Neural crest cell (in vitro differentiated cells): ENCODE results near the gene GGTLC2. TPM values are rescaled to one million over a fixed set of nuclear protein-coding genes. Genes with fewer than 3 reads are reported as not detected.
A peak's percentile ranks its signal among the peaks of the same experiment; 100 is the strongest.
"Not testable (repeated sequence)": the region's sequence is repeated elsewhere in the genome, so short reads cannot be mapped to it uniquely, and the experiment has no call there.

Experiments
- DNase-seq: peaks from one replicate; pipeline ENCODE4 v3.0.0; 2021; ENCODE audit warnings: low read depth, mixed read lengths, low spot score
- H3K27ac Mint-ChIP-seq: one replicate; pipeline ENCODE4 v1.8.0; 2021; ENCODE audit warnings: mild to moderate bottlenecking, mixed read lengths; ENCODE audit not compliant: unreplicated experiment
- H3K27me3 Mint-ChIP-seq: 2 replicates; pipeline ENCODE4 v1.8.0; 2021; ENCODE audit warnings: low read depth, mild to moderate bottlenecking, mixed read lengths
- H3K36me3 Mint-ChIP-seq: 2 replicates; pipeline ENCODE4 v1.8.0; 2021; ENCODE audit warnings: low read depth, mild to moderate bottlenecking, mixed read lengths
- H3K4me1 Mint-ChIP-seq: 2 replicates; pipeline ENCODE4 v1.8.0; 2021; ENCODE audit warnings: mixed read lengths
- H3K4me3 Mint-ChIP-seq: one replicate; pipeline ENCODE4 v1.8.0; 2021; ENCODE audit warnings: mild to moderate bottlenecking, mixed read lengths
- H3K9me3 Mint-ChIP-seq: 2 replicates; pipeline ENCODE4 v1.8.0; 2021; ENCODE audit warnings: mixed read lengths
- total RNA-seq: library from RNA; stranded (reverse); gene quantifications from 2 replicates; pipeline ENCODE4 v1.2.1, GENCODE V29; 2021
- TF ChIP-seq, protein P1 (sequence below): fragments of 200-600 bp; sonication (generic); conservative IDR thresholded peaks from 2 replicates; pipeline ENCODE4 v1.5.0; 2021; ENCODE audit warnings: antibody characterized with exemption, mild to moderate bottlenecking

GGTLC2 gene
- total RNA-seq, 1 donor from 2014 or later = not detected

DNA sequence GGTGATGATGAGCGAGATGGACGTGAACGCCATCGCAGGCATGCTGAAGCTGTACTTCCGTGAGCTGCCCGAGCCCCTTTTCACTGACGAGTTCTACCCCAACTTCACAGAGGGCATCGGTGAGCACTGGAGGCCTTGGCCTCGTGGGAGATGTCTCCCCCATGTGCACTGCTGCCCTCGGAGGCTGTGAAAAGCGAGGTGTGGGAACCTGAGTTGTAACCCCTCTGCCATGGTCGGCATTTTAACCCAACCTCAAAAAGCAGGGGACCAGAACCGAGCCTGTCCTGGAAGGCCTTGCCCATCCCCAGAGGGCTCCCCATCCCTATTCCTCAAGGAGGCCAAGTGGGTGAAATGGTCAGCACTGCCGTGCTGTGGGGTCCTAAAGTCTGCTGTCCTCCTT lies 10.9 kb upstream of the GGTLC2 start:
- not testable (repeated sequence) for H3K9me3 Mint-ChIP-seq, H3K27me3 Mint-ChIP-seq, DNase-seq, H3K4me1 Mint-ChIP-seq, H3K27ac Mint-ChIP-seq, H3K36me3 Mint-ChIP-seq, H3K4me3 Mint-ChIP-seq

DNA sequence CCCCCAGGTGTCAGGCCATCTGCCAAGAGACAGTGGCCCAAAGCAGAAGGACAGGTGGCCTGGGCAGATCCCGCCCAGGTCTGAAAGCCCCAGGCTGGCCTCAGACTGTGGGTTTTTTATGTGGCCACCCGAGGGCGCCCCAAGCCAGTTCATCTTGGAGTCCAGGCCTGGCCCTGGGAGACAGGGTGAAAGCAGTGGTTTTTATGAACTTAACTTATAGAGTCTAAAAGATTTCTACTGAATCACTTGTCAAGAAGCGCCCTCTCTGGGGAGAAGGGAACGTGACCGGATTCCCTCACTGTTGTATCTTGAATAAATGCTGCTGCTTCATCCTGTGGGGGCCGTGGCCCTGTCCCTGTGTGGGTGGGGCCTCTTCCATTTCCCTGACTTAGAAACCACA lies 8.2 kb upstream of the GGTLC2 start:
- not testable (repeated sequence) for H3K36me3 Mint-ChIP-seq, H3K27me3 Mint-ChIP-seq, DNase-seq, H3K4me3 Mint-ChIP-seq, H3K27ac Mint-ChIP-seq, H3K4me1 Mint-ChIP-seq, H3K9me3 Mint-ChIP-seq
- TF ChIP-seq, protein P1, sequence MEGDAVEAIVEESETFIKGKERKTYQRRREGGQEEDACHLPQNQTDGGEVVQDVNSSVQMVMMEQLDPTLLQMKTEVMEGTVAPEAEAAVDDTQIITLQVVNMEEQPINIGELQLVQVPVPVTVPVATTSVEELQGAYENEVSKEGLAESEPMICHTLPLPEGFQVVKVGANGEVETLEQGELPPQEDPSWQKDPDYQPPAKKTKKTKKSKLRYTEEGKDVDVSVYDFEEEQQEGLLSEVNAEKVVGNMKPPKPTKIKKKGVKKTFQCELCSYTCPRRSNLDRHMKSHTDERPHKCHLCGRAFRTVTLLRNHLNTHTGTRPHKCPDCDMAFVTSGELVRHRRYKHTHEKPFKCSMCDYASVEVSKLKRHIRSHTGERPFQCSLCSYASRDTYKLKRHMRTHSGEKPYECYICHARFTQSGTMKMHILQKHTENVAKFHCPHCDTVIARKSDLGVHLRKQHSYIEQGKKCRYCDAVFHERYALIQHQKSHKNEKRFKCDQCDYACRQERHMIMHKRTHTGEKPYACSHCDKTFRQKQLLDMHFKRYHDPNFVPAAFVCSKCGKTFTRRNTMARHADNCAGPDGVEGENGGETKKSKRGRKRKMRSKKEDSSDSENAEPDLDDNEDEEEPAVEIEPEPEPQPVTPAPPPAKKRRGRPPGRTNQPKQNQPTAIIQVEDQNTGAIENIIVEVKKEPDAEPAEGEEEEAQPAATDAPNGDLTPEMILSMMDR = peak; percentile 25

DNA sequence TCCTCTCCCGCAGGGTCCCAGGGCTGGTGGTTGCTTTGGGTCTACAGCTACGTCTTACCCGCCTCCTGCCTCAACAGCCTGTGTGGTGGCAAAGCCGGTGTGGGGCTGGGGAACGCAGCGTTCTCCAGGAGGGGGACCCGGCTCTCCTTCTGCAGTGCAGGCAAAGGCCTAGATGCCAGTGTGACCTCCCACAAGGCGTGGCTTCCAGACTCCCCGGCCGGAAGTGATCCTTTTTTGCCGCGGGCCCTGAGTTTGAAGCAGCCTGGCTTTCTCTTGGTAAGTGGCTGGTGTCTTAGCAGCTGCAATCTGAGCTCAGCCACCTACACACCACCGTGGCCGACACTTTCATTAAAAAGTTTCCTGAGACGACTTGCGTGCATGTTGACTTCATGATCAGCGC lies 6.1 kb upstream of the GGTLC2 start:
- H3K4me3 Mint-ChIP-seq, H3K36me3 Mint-ChIP-seq, H3K27me3 Mint-ChIP-seq, H3K4me1 Mint-ChIP-seq, H3K27ac Mint-ChIP-seq, H3K9me3 Mint-ChIP-seq, DNase-seq: not testable (repeated sequence)

DNA sequence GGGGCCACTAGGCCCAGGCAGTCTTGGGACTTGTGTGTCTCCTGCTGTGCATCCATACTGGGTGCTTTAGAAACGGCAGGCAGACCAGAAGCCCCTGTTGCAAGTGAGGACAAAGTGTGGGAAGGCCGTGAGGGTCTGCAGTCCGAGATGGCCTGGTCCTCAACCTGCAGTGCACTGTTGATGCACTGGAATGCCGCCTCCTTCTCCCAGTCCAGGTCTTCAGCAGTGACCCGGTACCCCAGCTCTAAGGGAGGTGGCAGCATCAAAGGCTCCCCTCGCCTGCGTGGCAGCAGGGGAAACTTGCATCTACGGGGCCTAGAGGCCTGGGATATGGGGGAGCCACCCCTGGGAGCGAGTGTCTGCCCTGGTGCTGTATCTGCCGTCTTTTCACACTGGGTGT lies 2.2 kb upstream of the GGTLC2 start:
- not testable (repeated sequence) for H3K4me3 Mint-ChIP-seq, H3K9me3 Mint-ChIP-seq, H3K4me1 Mint-ChIP-seq, DNase-seq, H3K27ac Mint-ChIP-seq, H3K27me3 Mint-ChIP-seq, H3K36me3 Mint-ChIP-seq

DNA sequence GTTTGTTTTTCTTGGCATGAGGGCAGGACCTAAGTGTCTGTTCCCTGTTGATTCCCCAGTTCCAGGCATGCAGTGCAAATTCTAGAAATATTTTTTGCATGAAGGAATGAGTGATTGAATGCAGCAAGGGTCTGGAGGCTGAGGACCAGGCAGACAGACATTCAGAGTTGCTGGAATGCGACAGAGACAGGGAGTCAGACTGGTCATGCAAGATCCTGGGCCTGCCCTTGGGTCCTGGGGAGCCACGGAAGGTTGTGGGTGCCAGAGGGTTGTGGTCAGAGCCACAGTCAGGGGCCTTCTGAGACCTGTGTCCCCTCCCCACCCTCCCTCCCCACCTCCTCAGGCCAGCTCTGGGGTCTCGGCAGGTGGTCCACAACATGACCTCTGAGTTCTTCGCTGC lies 1.6 kb downstream of the GGTLC2 start:
- DNase-seq, H3K4me1 Mint-ChIP-seq, H3K36me3 Mint-ChIP-seq, H3K4me3 Mint-ChIP-seq, H3K27me3 Mint-ChIP-seq, H3K27ac Mint-ChIP-seq, H3K9me3 Mint-ChIP-seq: not testable (repeated sequence)

DNA sequence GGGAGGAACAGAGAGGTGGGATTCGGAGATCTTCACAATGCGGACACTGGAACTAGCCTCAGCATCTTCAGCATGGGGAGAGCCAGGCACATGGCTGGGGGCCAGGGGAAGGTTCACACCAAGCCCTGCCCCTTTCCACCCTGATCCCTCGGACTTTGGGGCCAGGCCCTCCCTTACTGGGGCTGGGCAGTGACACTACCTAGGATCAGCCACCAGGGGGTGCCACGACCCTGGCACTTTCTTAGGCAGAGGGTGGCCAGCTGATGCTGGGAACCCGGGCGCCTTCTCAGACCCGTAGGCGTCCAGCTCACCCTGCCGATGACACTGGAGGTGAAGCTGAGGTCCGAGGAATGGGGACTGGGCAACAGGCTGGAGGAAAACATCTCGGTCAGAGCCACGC lies 3.5 kb downstream of the GGTLC2 start:
- not testable (repeated sequence) for DNase-seq, H3K9me3 Mint-ChIP-seq, H3K4me3 Mint-ChIP-seq, H3K4me1 Mint-ChIP-seq, H3K27ac Mint-ChIP-seq, H3K27me3 Mint-ChIP-seq, H3K36me3 Mint-ChIP-seq
- TF ChIP-seq, protein P1 = peak; percentile 49

DNA sequence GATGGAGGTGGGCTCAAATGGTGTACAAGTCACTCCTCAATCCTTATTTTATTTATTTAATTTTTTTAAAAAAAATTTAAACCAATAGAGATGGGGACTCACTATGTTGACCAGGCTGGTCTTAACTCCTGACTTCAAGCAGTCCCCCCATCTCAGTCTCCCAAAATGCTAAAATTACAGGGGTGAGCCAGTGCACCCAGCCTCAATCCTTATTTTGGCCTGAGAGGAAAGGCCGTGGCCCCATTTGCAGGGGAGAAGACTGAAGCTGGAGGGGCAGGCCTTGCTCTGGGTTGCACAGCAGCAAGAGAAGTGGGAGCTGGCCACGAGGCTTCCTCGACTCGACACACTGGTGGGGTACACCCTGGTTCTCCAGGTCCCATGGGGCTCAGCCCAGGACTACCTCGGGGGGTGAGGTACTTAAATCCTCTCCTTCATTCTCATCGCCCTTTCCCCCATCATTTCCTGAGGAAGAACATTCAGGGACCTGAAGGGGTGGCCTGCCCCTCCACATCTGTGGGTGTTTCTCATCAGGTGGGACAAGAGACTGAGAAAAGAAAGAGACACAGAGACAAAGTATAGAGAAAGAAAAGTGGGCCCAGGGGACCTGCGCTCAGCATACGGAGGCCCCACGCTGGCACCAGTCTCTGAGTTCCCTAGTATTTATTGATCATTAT lies 4.6 kb downstream of the GGTLC2 start:
- DNase-seq, H3K9me3 Mint-ChIP-seq, H3K4me1 Mint-ChIP-seq, H3K4me3 Mint-ChIP-seq, H3K36me3 Mint-ChIP-seq, H3K27me3 Mint-ChIP-seq, H3K27ac Mint-ChIP-seq: not testable (repeated sequence)

DNA sequence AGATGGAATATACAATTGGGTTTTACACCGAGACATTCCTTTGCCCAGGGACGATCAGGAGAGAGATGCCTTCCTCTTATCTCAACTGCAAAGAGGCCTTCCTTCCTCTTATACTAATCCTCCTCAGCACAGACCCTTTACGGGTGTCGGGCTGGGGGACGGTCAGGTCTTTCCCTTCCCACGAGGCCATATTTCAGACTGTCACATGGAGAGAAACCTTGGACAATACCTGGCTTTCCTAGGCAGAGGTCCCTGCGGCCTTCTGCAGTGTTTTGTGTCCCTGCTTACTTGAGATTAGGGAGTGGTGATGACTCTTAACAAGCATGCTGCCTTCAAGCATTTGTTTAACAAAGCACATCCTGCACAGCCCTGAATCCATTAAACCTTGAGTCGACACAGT lies 5.3 kb downstream of the GGTLC2 start:
- H3K4me3 Mint-ChIP-seq, H3K27me3 Mint-ChIP-seq: not testable (repeated sequence)

DNA sequence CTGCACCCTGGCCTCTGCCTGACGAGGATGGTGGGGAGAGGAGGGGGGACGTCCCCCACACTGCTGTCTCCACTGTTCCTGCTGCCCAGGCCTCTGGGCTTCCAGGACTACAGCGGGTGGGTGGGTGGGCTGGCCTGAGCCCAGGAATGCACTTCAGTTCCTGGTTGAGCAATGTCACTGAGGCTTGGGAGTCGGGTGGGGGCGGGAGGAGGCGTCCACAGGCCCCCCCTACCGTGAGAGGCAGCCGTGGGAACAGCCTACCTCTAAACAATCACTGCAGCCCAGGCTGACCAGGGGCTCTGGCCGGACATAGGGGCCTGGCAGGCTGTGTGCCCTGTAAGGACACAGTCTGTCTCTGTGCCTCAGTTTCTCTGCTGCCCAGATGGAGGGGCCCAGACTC lies 6.0 kb downstream of the GGTLC2 start:
- H3K36me3 Mint-ChIP-seq, H3K4me1 Mint-ChIP-seq, H3K9me3 Mint-ChIP-seq, H3K27me3 Mint-ChIP-seq, H3K27ac Mint-ChIP-seq, DNase-seq, H3K4me3 Mint-ChIP-seq: not testable (repeated sequence)

More for the DNA sequence above, 5.3 kb downstream of the GGTLC2 start:
- not testable (repeated sequence) for H3K36me3 Mint-ChIP-seq, H3K9me3 Mint-ChIP-seq, DNase-seq, H3K4me1 Mint-ChIP-seq, H3K27ac Mint-ChIP-seq

DNA sequence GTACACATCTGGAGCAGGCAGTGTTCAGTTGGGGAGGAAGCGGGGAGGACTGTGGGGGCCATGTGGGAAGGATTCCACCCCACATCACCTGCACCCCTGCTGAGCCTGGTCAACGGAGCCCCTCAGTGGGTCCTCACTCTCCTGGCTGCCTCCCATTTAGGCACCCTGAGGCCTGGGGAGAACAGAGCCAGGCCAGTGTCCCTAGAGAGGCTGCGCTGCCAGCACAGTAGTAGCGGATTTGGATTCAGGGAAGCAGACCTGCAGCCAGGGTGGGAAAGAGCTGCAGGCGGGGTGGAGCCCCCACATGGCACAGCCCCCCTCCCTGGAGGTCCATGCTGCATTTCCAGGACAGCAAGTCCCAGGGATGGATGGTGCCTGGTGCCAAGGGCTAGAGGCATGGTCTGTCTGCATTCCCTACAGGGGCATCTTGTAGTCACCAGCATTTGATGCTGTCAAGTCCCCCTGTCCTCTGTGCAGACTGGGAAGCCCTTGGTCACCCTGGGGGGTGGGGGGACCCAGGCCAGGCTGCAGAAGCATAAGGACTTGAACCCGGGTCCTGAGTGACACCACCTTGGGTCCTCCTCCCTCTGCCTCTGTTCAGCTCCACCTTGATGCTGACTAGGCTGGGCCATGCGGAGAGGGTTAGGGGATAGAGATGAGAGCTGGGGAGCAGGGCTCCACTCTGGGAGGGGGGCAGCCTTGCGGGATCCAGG lies 6.5 kb downstream of the GGTLC2 start:
- not testable (repeated sequence) for DNase-seq, H3K9me3 Mint-ChIP-seq, H3K4me3 Mint-ChIP-seq, H3K27ac Mint-ChIP-seq, H3K36me3 Mint-ChIP-seq, H3K27me3 Mint-ChIP-seq, H3K4me1 Mint-ChIP-seq

DNA sequence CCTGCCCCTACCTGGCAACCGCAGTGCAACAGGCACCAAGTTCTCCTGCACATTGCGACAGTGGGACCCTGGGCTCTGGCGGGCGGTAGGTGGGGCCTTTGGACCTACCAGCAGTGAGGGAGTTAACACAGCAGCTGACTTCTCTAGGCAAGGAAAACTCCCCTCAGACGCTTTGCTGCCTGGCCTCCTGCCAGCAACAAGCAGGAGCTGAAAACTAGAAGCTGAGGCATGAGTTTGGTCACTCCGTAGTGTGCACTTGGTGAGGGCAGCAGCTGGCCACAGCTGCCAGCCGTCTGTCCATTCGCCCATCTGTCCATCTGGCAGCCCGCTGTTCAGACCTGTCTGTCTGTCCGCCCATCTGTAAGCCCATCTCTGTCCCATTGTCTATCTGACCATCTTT lies 7.2 kb downstream of the GGTLC2 start:
- H3K36me3 Mint-ChIP-seq, H3K27me3 Mint-ChIP-seq, H3K4me3 Mint-ChIP-seq, H3K9me3 Mint-ChIP-seq, H3K4me1 Mint-ChIP-seq, H3K27ac Mint-ChIP-seq, DNase-seq: not testable (repeated sequence)

DNA sequence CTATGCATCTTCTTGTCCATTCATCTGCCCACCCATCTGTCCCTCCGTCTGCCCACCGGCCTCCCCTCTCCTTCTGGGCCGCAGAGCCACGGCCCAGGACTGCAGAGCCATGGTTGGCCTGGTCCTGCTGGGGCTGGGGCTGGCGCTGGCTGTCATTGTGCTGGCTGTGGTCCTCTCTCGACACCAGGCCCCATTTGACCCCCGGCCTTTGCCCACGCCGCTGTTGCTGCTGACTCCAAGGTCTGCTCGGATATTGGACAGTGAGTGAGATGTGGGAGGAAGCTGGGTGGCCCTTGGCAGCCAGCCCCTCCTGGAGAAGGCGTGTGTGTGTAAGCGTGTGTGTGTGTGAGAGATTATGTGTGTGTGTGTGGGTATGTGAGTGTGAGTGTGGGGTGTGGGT lies 7.7 kb downstream of the GGTLC2 start:
- not testable (repeated sequence) for H3K27me3 Mint-ChIP-seq, DNase-seq, H3K4me1 Mint-ChIP-seq, H3K36me3 Mint-ChIP-seq, H3K9me3 Mint-ChIP-seq, H3K4me3 Mint-ChIP-seq, H3K27ac Mint-ChIP-seq
